Transverse colon (tissue), 4 donors: Measurements from ENCODE around the gene ZMAT5. TPM values are rescaled to one million over a fixed set of nuclear protein-coding genes. Genes with fewer than 3 reads are reported as not detected.
A peak's percentile ranks its signal among the peaks of the same experiment; 100 is the strongest.

Source experiments
- DNase-seq: peaks from one replicate; pipeline ENCODE4 v3.0.0-alpha.2; 2019
- H3K27ac ChIP-seq, 4 donors: fragments of 200-600 bp; sonication (generic); 2 replicates each; pipeline ENCODE4 v1.5.1; 2016 to 2018; ENCODE audit warnings: inconsistent platforms in 4 of 4
- H3K27me3 ChIP-seq: fragments of 200-600 bp; sonication (generic); 2 replicates; pipeline ENCODE4 v1.5.1; 2017; ENCODE audit warnings: inconsistent platforms
- H3K36me3 ChIP-seq, 4 donors: fragments of 200-600 bp; sonication (generic); 2 replicates each; pipeline ENCODE4 v1.5.1; 2017 to 2019; ENCODE audit warnings: inconsistent platforms in 4 of 4
- H3K4me1 ChIP-seq, 4 donors: fragments of 200-600 bp; sonication (generic); 2 replicates each; pipeline ENCODE4 v1.5.1; 2017 to 2020; ENCODE audit warnings: inconsistent platforms in 4 of 4
- H3K4me3 ChIP-seq, 4 donors: fragments of 200-600 bp; sonication (generic); 1 replicate in 1 of 4; 2 replicates in 3 of 4; pipeline versions ENCODE4 v1.5.1 to v1.6.1; 2017 to 2019; ENCODE audit warnings: inconsistent platforms in 4 of 4
- H3K9me3 ChIP-seq, 2 donors: fragments of 200-600 bp; sonication (generic); 2 replicates each; pipeline ENCODE4 v1.5.1; 2017 to 2019; ENCODE audit warnings: inconsistent platforms in 2 of 2
- CTCF ChIP-seq, 5 experiments: fragments of 200-600 bp in 3 of 5; fragments of 450-650 bp in 2 of 5; sonication (generic) in 3 of 5; IDR thresholded peaks; 1 replicate in 2 of 5; 2 replicates in 3 of 5; pipeline ENCODE4 v1.5.1; 2016 to 2017; ENCODE audit warnings: antibody characterized with exemption in 5 of 5, inconsistent platforms in 3 of 5, mild to moderate bottlenecking in 2 of 5, moderate library complexity in 1 of 5
- EP300 ChIP-seq: sonication (generic); formaldehyde crosslinking; IDR thresholded peaks from one replicate; pipeline ENCODE4 v1.6.1; 2017; ENCODE audit warnings: antibody characterized with exemption, low read depth
- POLR2A ChIP-seq: fragments of 450-650 bp; IDR thresholded peaks from one replicate; pipeline ENCODE4 v1.6.1; 2016; ENCODE audit warnings: antibody characterized with exemption, mild to moderate bottlenecking, moderate library complexity
- POLR2AphosphoS5 ChIP-seq, 3 donors: sonication (generic); formaldehyde crosslinking; IDR thresholded peaks; one replicate each; pipeline ENCODE4 v1.6.1; 2016; ENCODE audit warnings: antibody characterized with exemption in 3 of 3
- WGBS, 2 donors: methylation state at CpG; one replicate each; pipeline ENCODE4 v1.1.5; 2018; ENCODE audit warnings: low coverage in 1 of 2; 5-methylcytosine and 5-hydroxymethylcytosine counted together
- in situ Hi-C, 4 donors: fragments of 200-750 bp; cut with MboI; loops; one replicate each; pipeline versions ENCODE4 v1.15.0 to v1.15.1; 2017; ENCODE audit warnings: low sequenced_read_pairs in 3 of 4, low pct_ligation_motif_present in 1 of 4, low pct_unique_long_range_greater_than_20kb in 1 of 4
- intact Hi-C: fragments of 100-400 bp; cut with DNase I; formaldehyde crosslinking; loops from one replicate; pipeline ENCODE4 v1.15.1; 2023; ENCODE audit warnings: low total_unique reads
- total RNA-seq, 4 donors: library from RNA; depleted of rRNA; stranded (reverse); fragments of >200 nt; gene quantifications; one replicate each; pipeline ENCODE4 v1.1.0, GENCODE V29; 2016

Gene ZMAT5
- total RNA-seq, 4 donors from 2014 or later = 13.8 to 20.2 (median 19.1) TPM; not detected in 1

GRCh38 chr22:29701155-29701999, 65.4 kb downstream of the ZMAT5 start:
- 26 to 40% methylated on average over 1 to 14 of the region's 14 CpGs for WGBS, 2 donors
- intact Hi-C loops = no loop called here
- in situ Hi-C loops = no loop called here
- Histone ChIP-seq H3K27ac (peak overlapping the region; percentile 13 to 66 (median 51)), H3K4me3 (no peak overlapping the region), H3K9me3 (no peaks in the 10 kb centered on the region), H3K36me3 (no peaks in the 10 kb centered on the region), H3K27me3 (peaks cover 14% of the 10 kb centered on the region), H3K4me1 (peaks cover 0 to 42% (median 39%) of the 10 kb centered on the region in 4 donors)
- DNase-seq = peak; percentile 29
- peak in 2 of 5 experiments; percentile 7 to 29 for TF ChIP-seq CTCF (IDR thresholded peaks at IDR 0.05)
- TF ChIP-seq EP300 = no peak

DNA sequence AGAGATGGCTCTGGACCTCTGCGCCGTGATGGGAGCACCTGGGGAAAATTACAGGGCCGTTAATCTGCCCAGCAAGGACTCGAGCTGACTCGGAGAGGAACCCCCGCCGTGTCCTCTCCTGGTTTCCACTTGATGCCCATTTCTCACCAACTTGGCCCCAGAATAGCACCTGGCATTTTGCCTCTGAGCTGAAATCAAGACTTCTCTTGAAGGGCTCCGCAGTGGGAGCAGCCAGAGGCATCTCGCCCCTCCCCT, 66.0 kb downstream of the ZMAT5 start:
- intact Hi-C loops = no loop called here
- Histone ChIP-seq H3K4me1 (peaks cover 0 to 42% (median 39%) of the 10 kb centered on the region in 4 donors), H3K4me3 (no peak overlapping the region), H3K27ac (peak overlapping the region; percentile 13 to 66 (median 42)), H3K36me3 (no peaks in the 10 kb centered on the region), H3K9me3 (no peaks in the 10 kb centered on the region), H3K27me3 (peaks cover 14% of the 10 kb centered on the region)
- DNase-seq = no peak
- WGBS, 2 donors = 69% methylated on average over 9 of the region's 9 CpGs; no CpG with 5 or more reads in 1 of the 2 donors
- TF ChIP-seq CTCF (IDR thresholded peaks at IDR 0.05) (no peak), POLR2A (no peak), EP300 (no peak), POLR2AphosphoS5 (IDR thresholded peaks at IDR 0.05) (no peak)
- in situ Hi-C loops = no loop called here

- peaks cover 14% of the 10 kb centered on the region for H3K27me3 ChIP-seq
- WGBS, 2 donors = 72 to 74% methylated on average over 7 to 18 of the region's 19 CpGs
- intact Hi-C loops = no loop called here
- H3K4me3 ChIP-seq = no peak overlapping the region
- peaks cover 0 to 42% (median 39%) of the 10 kb centered on the region in 4 donors for H3K4me1 ChIP-seq
- in situ Hi-C loops = no loop called here
- no peak for DNase-seq
- peak overlapping the region in 2 of 4 donors; percentile 46 to 66 for H3K27ac ChIP-seq
- TF ChIP-seq POLR2A (no peak), CTCF (IDR thresholded peaks at IDR 0.05) (no peak), POLR2AphosphoS5 (IDR thresholded peaks at IDR 0.05) (no peak), EP300 (no peak)
- H3K36me3 ChIP-seq = peaks cover 0 to under 1% (median 0%) of the 10 kb centered on the region in 4 donors
- H3K9me3 ChIP-seq = no peaks in the 10 kb centered on the region
Measured at GRCh38 chr22:29700206-29700899, 66.5 kb downstream of the ZMAT5 start.

GRCh38 chr22:29697853-29698598, 68.8 kb downstream of the ZMAT5 start:
- in situ Hi-C loops (loop anchor here in 1 of 4 donors (10.0 kb wide), 1 partner anchor 307 kb away; no protein-coding TSS in a partner anchor), intact Hi-C loops (no loop called here)
- WGBS, 2 donors = 87 to 100% methylated on average over 3 to 16 of the region's 16 CpGs
- Histone ChIP-seq H3K9me3 (no peaks in the 10 kb centered on the region), H3K4me3 (no peak overlapping the region), H3K36me3 (peaks cover 0 to 3% (median 2%) of the 10 kb centered on the region in 4 donors), H3K27me3 (peaks cover 7% of the 10 kb centered on the region), H3K27ac (no peak overlapping the region), H3K4me1 (peaks cover 0 to 25% (median 21%) of the 10 kb centered on the region in 4 donors)
- TF ChIP-seq CTCF (IDR thresholded peaks at IDR 0.05) (no peak), POLR2A (no peak), EP300 (no peak), POLR2AphosphoS5 (IDR thresholded peaks at IDR 0.05) (no peak)
- no peak for DNase-seq
